H1 (cell line): ENCODE measurements around the gene GLB1L3. TPM values are rescaled to one million over a fixed set of nuclear protein-coding genes. Genes with fewer than 3 reads are reported as not detected.

ENCODE experiments used
- CTCF ChIA-PET: fragments of 300-600 bp; sonication (Branson Sonifier 250); formaldehyde crosslinking; loops from one replicate; lab custom pipeline; 2021; ENCODE audit not compliant: partially characterized antibody; lab: Charles Lee
- POLR2A ChIA-PET: fragments of 300-600 bp; sonication (Branson Sonifier 250); formaldehyde crosslinking; loops from one replicate; lab custom pipeline; 2021; ENCODE audit warnings: inconsistent platforms; ENCODE audit not compliant: partially characterized antibody; lab: Charles Lee
- DNase-seq, 2 experiments: peaks; one replicate each; pipeline versions ENCODE4 v3.0.0 to v3.0.0-alpha.2; 2010 to 2022; ENCODE audit warnings: low spot score in 2 of 2, low read depth in 1 of 2, mixed read lengths in 1 of 2
- FAIRE-seq: peaks from 2 replicates; lab custom pipeline; 2011; peaks lifted over from hg19 to GRCh38; lab: Jason Lieb, UNC
- H2AFZ ChIP-seq: 2 replicates; pipeline ENCODE4 v1.8.1; 2012; ENCODE audit warnings: low read length, inconsistent platforms
- H2AK5ac ChIP-seq: 2 replicates; pipeline ENCODE4 v1.6.1; 2013; ENCODE audit warnings: low read depth, low read length
- H2BK120ac ChIP-seq: replicated peaks from 2 replicates; pipeline ENCODE3; 2013; ENCODE audit warnings: low read depth, low read length, inconsistent platforms
- H2BK12ac ChIP-seq: 2 replicates; pipeline ENCODE4 v1.6.1; 2013; ENCODE audit warnings: low read depth, low read length
- H2BK15ac ChIP-seq: 2 replicates; pipeline ENCODE4 v1.6.1; 2013; ENCODE audit warnings: low read length
- H2BK20ac ChIP-seq: 2 replicates; pipeline ENCODE4 v1.6.1; 2013; ENCODE audit warnings: low read length
- H2BK5ac ChIP-seq: 2 replicates; pipeline ENCODE4 v1.6.1; 2013; ENCODE audit warnings: low read depth, low read length
- H3K14ac ChIP-seq: 2 replicates; pipeline ENCODE4 v1.6.1; 2013; ENCODE audit warnings: inconsistent platforms; ENCODE audit not compliant: insufficient read length
- H3K18ac ChIP-seq: 2 replicates; pipeline ENCODE4 v1.6.1; 2013; ENCODE audit warnings: low read length; ENCODE audit errors: extremely low read depth
- H3K23ac ChIP-seq: 2 replicates; pipeline ENCODE4 v1.6.1; 2013; ENCODE audit warnings: inconsistent platforms; ENCODE audit not compliant: insufficient read length
- H3K23me2 ChIP-seq: 2 replicates; pipeline ENCODE4 v1.6.1; 2013; ENCODE audit warnings: low read depth, low read length
- H3K27ac ChIP-seq: 2 replicates; pipeline ENCODE4 v1.6.1; 2011; ENCODE audit warnings: low read depth, low read length, inconsistent platforms
- H3K27me3 ChIP-seq, 4 experiments: replicated peaks in 1 of 4; 1 replicate in 1 of 4; 2 replicates in 3 of 4; pipeline versions ENCODE4 v1.6.1 to v1.8.1; 2011 to 2013; ENCODE audit warnings: low read length in 3 of 4, mild to moderate bottlenecking in 3 of 4, inconsistent platforms in 2 of 4, mixed read lengths in 2 of 4, moderate library complexity in 1 of 4; ENCODE audit not compliant: control insufficient read depth in 3 of 4, insufficient read depth in 3 of 4; ENCODE audit errors: extremely low read depth in 1 of 4
- H3K36me3 ChIP-seq, 4 experiments: 2 replicates each; pipeline versions ENCODE4 v1.6.1 to v1.8.1; 2011 to 2013; ENCODE audit warnings: mild to moderate bottlenecking in 4 of 4, low read length in 3 of 4, moderate library complexity in 2 of 4, control low read depth in 1 of 4, inconsistent platforms in 1 of 4; ENCODE audit not compliant: insufficient read depth in 4 of 4, control insufficient read depth in 2 of 4
- H3K4ac ChIP-seq: replicated peaks from 2 replicates; pipeline ENCODE3; 2013; ENCODE audit warnings: low read length, low read depth, mixed read lengths, inconsistent platforms; ENCODE audit not compliant: insufficient read length
- H3K4me1 ChIP-seq, 4 experiments: replicated peaks in 1 of 4; 1 replicate in 1 of 4; 2 replicates in 3 of 4; pipeline versions ENCODE4 v1.6.1 to v1.8.1; 2011 to 2013; ENCODE audit warnings: low read length in 3 of 4, inconsistent platforms in 2 of 4, mixed read lengths in 1 of 4; ENCODE audit not compliant: insufficient read depth in 4 of 4, control insufficient read depth in 3 of 4
- H3K4me2 ChIP-seq, 2 experiments: 2 replicates each; pipeline versions ENCODE4 v1.6.1 to v1.8.1; 2011 to 2013; ENCODE audit warnings: low read depth in 2 of 2, low read length in 2 of 2, control low read depth in 1 of 2, inconsistent platforms in 1 of 2, mild to moderate bottlenecking in 1 of 2; ENCODE audit not compliant: insufficient read depth in 1 of 2
- H3K4me3 ChIP-seq, 4 experiments: fragments of 200-600, 300-600 bp in 1 of 4; sonication (generic), shearing (Covaris generic), sonication (Bioruptor Twin) in 1 of 4; 2 replicates each; pipeline versions ENCODE4 v1.5.1 to v1.8.1; 2011 to 2016; ENCODE audit warnings: low read length in 4 of 4, low read depth in 3 of 4, control low read depth in 2 of 4, inconsistent platforms in 2 of 4, mild to moderate bottlenecking in 2 of 4, mixed read lengths in 1 of 4, moderate library complexity in 1 of 4; ENCODE audit not compliant: insufficient read depth in 2 of 4; ENCODE audit errors: extremely low read depth in 1 of 4
- H3K56ac ChIP-seq: replicated peaks from 2 replicates; pipeline ENCODE3; 2013; ENCODE audit warnings: low read depth, mild to moderate bottlenecking, mixed read lengths, low read length, inconsistent platforms; ENCODE audit not compliant: insufficient read length
- H3K79me1 ChIP-seq: 2 replicates; pipeline ENCODE4 v1.6.1; 2013; ENCODE audit warnings: low read depth, low read length, control low read depth
- H3K79me2 ChIP-seq, 2 experiments: 2 replicates each; pipeline versions ENCODE4 v1.6.1 to v1.8.1; 2012 to 2013; ENCODE audit warnings: low read length in 2 of 2, mild to moderate bottlenecking in 2 of 2, inconsistent platforms in 1 of 2; ENCODE audit not compliant: insufficient read depth in 2 of 2, control insufficient read depth in 1 of 2
- H3K9ac ChIP-seq, 4 experiments: replicated peaks in 1 of 4; 1 replicate in 1 of 4; 2 replicates in 3 of 4; pipeline versions ENCODE4 v1.6.1 to v1.8.1; 2011 to 2013; ENCODE audit warnings: low read depth in 3 of 4, low read length in 3 of 4, control low read depth in 2 of 4, mild to moderate bottlenecking in 2 of 4, moderate library complexity in 2 of 4, inconsistent platforms in 1 of 4; ENCODE audit errors: extremely low read depth in 1 of 4
- H3K9me3 ChIP-seq, 2 experiments: 2 replicates each; pipeline versions ENCODE4 v1.6.1 to v1.8.1; 2012 to 2013; ENCODE audit warnings: mild to moderate bottlenecking in 2 of 2, moderate library complexity in 2 of 2, control low read depth in 1 of 2, inconsistent platforms in 1 of 2, low read depth in 1 of 2, low read length in 1 of 2, mixed read lengths in 1 of 2; ENCODE audit not compliant: insufficient read depth in 2 of 2
- H4K20me1 ChIP-seq, 2 experiments: replicated peaks in 1 of 2; 2 replicates each; pipeline versions ENCODE3 to v1.8.1; 2011 to 2013; ENCODE audit warnings: inconsistent platforms in 2 of 2, low read length in 2 of 2, mild to moderate bottlenecking in 1 of 2; ENCODE audit not compliant: insufficient read depth in 2 of 2, control insufficient read depth in 1 of 2
- H4K5ac ChIP-seq: 2 replicates; pipeline ENCODE4 v1.6.1; 2013; ENCODE audit warnings: low read length, low read depth, mixed read lengths, inconsistent platforms; ENCODE audit not compliant: insufficient read length
- H4K8ac ChIP-seq: 2 replicates; pipeline ENCODE4 v1.8.0; 2013; ENCODE audit warnings: mild to moderate bottlenecking, moderate library complexity, low read length, inconsistent platforms; ENCODE audit not compliant: insufficient read depth; ENCODE audit errors: extremely low read depth
- H4K91ac ChIP-seq: replicated peaks from 2 replicates; pipeline ENCODE3; 2013; ENCODE audit warnings: low read length, mixed read lengths, inconsistent platforms; ENCODE audit not compliant: insufficient read length
- CBX8 ChIP-seq: fragments of 300-800, 300-1000 bp; sonication (generic); IDR thresholded peaks from 2 replicates; pipeline ENCODE4 v1.7.1; 2016; ENCODE audit warnings: low read depth, low read length, borderline replicate concordance
- HDAC2 ChIP-seq, 2 experiments: fragments of 300-600 bp in 1 of 2; sonication (generic) in 1 of 2; IDR thresholded peaks; 2 replicates each; pipeline ENCODE4 v1.6.1; 2011 to 2012; ENCODE audit warnings: low read depth in 2 of 2, low read length in 2 of 2, mild to moderate bottlenecking in 2 of 2, moderate library complexity in 2 of 2, borderline replicate concordance in 1 of 2, inconsistent platforms in 1 of 2
- HDAC6 ChIP-seq: IDR thresholded peaks from one replicate; pipeline ENCODE4 v1.7.1; 2012; ENCODE audit warnings: low read depth, mild to moderate bottlenecking, inconsistent platforms, low read length, moderate library complexity
- POLR2AphosphoS5 ChIP-seq: IDR thresholded peaks from 2 replicates; pipeline ENCODE4 v1.6.1; 2011; ENCODE audit warnings: low read depth, low read length
- RBBP5 ChIP-seq: IDR thresholded peaks from 2 replicates; pipeline ENCODE4 v1.7.1; 2012; ENCODE audit warnings: low read depth, mild to moderate bottlenecking, inconsistent platforms, low read length, moderate library complexity, borderline replicate concordance
- RXRA ChIP-seq: IDR thresholded peaks from 2 replicates; pipeline ENCODE4 v1.6.1; 2011; ENCODE audit warnings: low read depth, mild to moderate bottlenecking, low read length, moderate library complexity; ENCODE audit not compliant: insufficient read depth
- SIRT6 ChIP-seq: IDR thresholded peaks from one replicate; pipeline ENCODE4 v1.7.1; 2012; ENCODE audit warnings: low read length, inconsistent platforms
- TBP ChIP-seq: IDR thresholded peaks from 2 replicates; pipeline ENCODE4 v1.6.1; 2011; ENCODE audit warnings: low read depth, low read length, improper control_type of control experiment
- YY1 ChIP-seq: IDR thresholded peaks from 2 replicates; pipeline ENCODE4 v1.6.1; 2011; ENCODE audit warnings: low read depth, mild to moderate bottlenecking, low read length
- WGBS, 2 experiments: shearing (Covaris generic) in 1 of 2; methylation state at CpG; one replicate each; pipeline versions ENCODE4 v1.1.6 to v1.1.7; 2013 to 2015; ENCODE audit warnings: low lambda C conversion rate in 2 of 2, mixed read lengths in 2 of 2, inconsistent platforms in 1 of 2, low coverage in 1 of 2, missing lambda C conversion rate in 1 of 2; ENCODE audit not compliant: insufficient replicate concordance in 2 of 2, insufficient coverage in 1 of 2, insufficient read length in 1 of 2; ENCODE audit errors: extremely low coverage in 1 of 2, missing lambda C conversion rate in 1 of 2; 5-methylcytosine and 5-hydroxymethylcytosine counted together
- polyA plus RNA-seq, 7 experiments: library from polyadenylated mRNA; depleted of rRNA in 3 of 7; stranded (reverse) in 5 of 7; unstranded in 2 of 7; fragments of >200 nt in 5 of 7; fragments of 200-250 nt in 2 of 7; gene quantifications; 1 replicate in 5 of 7; 2 replicates in 1 of 7; 4 replicates in 1 of 7; pipeline versions ENCODE4 v1.2.1 to v1.2.3, GENCODE V29; 2011 to 2013; ENCODE audit warnings: missing spikeins in 2 of 7, mixed read lengths in 2 of 7
- total RNA-seq: library from RNA; stranded (reverse); fragmentation: NEBNext Ultra II Directional; extraction: Animal tissue kit (Norgen Biotek cat#: 25700); gene quantifications from 2 replicates; pipeline ENCODE4 v1.2.1, GENCODE V29; 2021

Gene GLB1L3
- total and polyA plus RNA-seq, 2 of the 8 experiments (the other 6 are each of a cell fraction or from before 2014, with no cell fraction given) = 14.9 to 33.2 TPM

DNA sequence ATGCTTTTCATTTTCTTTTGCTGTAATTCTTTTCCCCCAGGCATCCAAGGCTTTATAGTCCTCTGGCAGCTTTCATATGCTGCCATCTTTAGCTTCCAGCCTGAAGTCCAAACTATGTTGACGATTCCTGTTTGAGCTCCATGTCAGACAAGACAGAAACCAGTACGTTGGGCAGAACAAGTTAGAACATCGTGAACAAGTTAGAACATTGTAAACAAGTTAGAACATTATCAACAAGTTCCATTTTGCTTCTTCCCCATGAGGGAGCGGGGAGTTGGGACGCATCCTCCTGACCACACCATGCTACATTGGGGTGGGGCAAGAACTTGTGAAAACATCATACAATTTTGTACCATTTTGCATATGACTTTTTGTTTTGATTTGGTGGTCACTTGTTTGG, 79.5 kb downstream of the GLB1L3 start:
- Histone ChIP-seq H2BK12ac (no peak overlapping the region), H3K27ac (no peak overlapping the region), H4K8ac (no peak overlapping the region), H2BK5ac (no peak overlapping the region), H4K91ac (no peak overlapping the region), H2BK120ac (no peak overlapping the region), H4K5ac (no peak overlapping the region), H2AFZ (no peak overlapping the region), H3K79me2 (no peaks in the 10 kb centered on the region), H2BK15ac (no peak overlapping the region), H3K9me3 (no peaks in the 10 kb centered on the region), H3K4me3 (no peak overlapping the region), H3K36me3 (no peaks in the 10 kb centered on the region), H3K9ac (no peak overlapping the region), H3K4me1 (no peaks in the 10 kb centered on the region), H4K20me1 (no peaks in the 10 kb centered on the region), H3K14ac (no peak overlapping the region), H3K79me1 (no peaks in the 10 kb centered on the region), H2AK5ac (no peak overlapping the region), H2BK20ac (no peak overlapping the region), H3K4me2 (no peak overlapping the region), H3K23ac (no peak overlapping the region), H3K23me2 (no peaks in the 10 kb centered on the region), H3K4ac (no peak overlapping the region), H3K18ac (no peak overlapping the region), H3K56ac (no peak overlapping the region), H3K27me3 (peaks cover 0 to 12% (median 4%) of the 10 kb centered on the region in 4 experiments; a peak in 6 of 7 replicates)
- ChIA-PET CTCF (interaction anchor here (1.0 kb wide), 1 partner anchor 12 kb away, joined by 4 read pairs; no protein-coding TSS in a partner anchor), POLR2A (interaction anchor here (1.4 kb wide), 1 partner anchor 17 kb away, joined by 3 read pairs; no protein-coding TSS in a partner anchor)
- FAIRE-seq (peak; percentile 55), DNase-seq (no peak)
- WGBS, 2 experiments = 95% methylated on average over 5 of the region's 5 CpGs; no CpG with 5 or more reads in 1 of the 2 experiments
- no peak for TF ChIP-seq RXRA
- TF ChIP-seq YY1 = no peak
- no peak for TF ChIP-seq SIRT6
- no peak for TF ChIP-seq TBP
- no peak for TF ChIP-seq POLR2AphosphoS5
- no peak for TF ChIP-seq RBBP5
- TF ChIP-seq CBX8 = no peak
- TF ChIP-seq HDAC6 = no peak
- TF ChIP-seq HDAC2 (IDR thresholded peaks at IDR 0.05; ENCODE audit: borderline replicate concordance in 1 of 2, low read depth in 2 of 2, low read length in 2 of 2) = no peak
